ENCODE results near the gene SPEN. TPM values are rescaled to one million over a fixed set of nuclear protein-coding genes. Genes with fewer than 3 reads are reported as not detected.

SPEN gene
- total and polyA plus RNA-seq, 2 experiments from 2014 or later, result 24.3 to 25.9 TPM

GRCh38 chr1:15945832-15946448 is 98.4 kb downstream of the SPEN start:
- Histone ChIP-seq H3K4me2 (no peak overlapping the region), H3K27ac (no peak overlapping the region), H3K36me3 (replicated peaks; ENCODE audit: insufficient read depth, low read depth) (no peaks in the 10 kb centered on the region), H2AFZ (no peak overlapping the region), H4K20me1 (ENCODE audit: insufficient read depth, poor library complexity, severe bottlenecking) (no peaks in the 10 kb centered on the region), H3K4me1 (ENCODE audit: insufficient read depth) (peaks cover 16% of the 10 kb centered on the region), H3K9me2 (replicated peaks; ENCODE audit: insufficient read depth) (no peaks in the 10 kb centered on the region), H3K79me2 (peaks cover 19% of the 10 kb centered on the region), H3K9me3 (ENCODE audit: low read depth) (no peaks in the 10 kb centered on the region), H3K27me3 (no peaks in the 10 kb centered on the region), H3K4me3 (no peak overlapping the region)
- WGBS (ENCODE audit: low lambda C conversion rate, missing lambda C conversion rate), result 93% methylated on average over 17 of the region's 17 CpGs
- no peak for TF ChIP-seq EZH2phosphoT487 (IDR thresholded peaks at IDR 0.05; ENCODE audit: low read depth, severe bottlenecking, unreplicated experiment)
- DNase-seq (ENCODE audit: low spot score), result no peak

GRCh38 chr1:15946571-15947381 is 99.3 kb downstream of the SPEN start:
- TF ChIP-seq EZH2phosphoT487 (IDR thresholded peaks at IDR 0.05; ENCODE audit: low read depth, severe bottlenecking, unreplicated experiment) (no peak), CTCF (IDR thresholded peaks at IDR 0.05; ENCODE audit: poor library complexity) (no peak), EZH2 (IDR thresholded peaks at IDR 0.05; ENCODE audit: borderline replicate concordance) (no peak)
- Histone ChIP-seq H3K9me3 (ENCODE audit: low read depth) (no peaks in the 10 kb centered on the region), H3K4me3 (no peak overlapping the region), H3K27ac (no peak overlapping the region), H3K27me3 (no peaks in the 10 kb centered on the region), H3K36me3 (replicated peaks; ENCODE audit: insufficient read depth, low read depth) (no peaks in the 10 kb centered on the region), H3K79me2 (peaks cover 23% of the 10 kb centered on the region), H2AFZ (no peak overlapping the region), H3K4me2 (no peak overlapping the region), H4K20me1 (ENCODE audit: insufficient read depth, poor library complexity, severe bottlenecking) (no peaks in the 10 kb centered on the region), H3K4me1 (ENCODE audit: insufficient read depth) (peaks cover 24% of the 10 kb centered on the region), H3K9me2 (replicated peaks; ENCODE audit: insufficient read depth) (no peaks in the 10 kb centered on the region)
- WGBS (ENCODE audit: low lambda C conversion rate, missing lambda C conversion rate), result 96% methylated on average over 18 of the region's 18 CpGs
- DNase-seq (ENCODE audit: low spot score), result no peak

- Histone ChIP-seq H4K20me1 (ENCODE audit: insufficient read depth, poor library complexity, severe bottlenecking) (no peaks in the 10 kb centered on the region), H2AFZ (no peak overlapping the region), H3K9me3 (ENCODE audit: low read depth) (no peaks in the 10 kb centered on the region), H3K27ac (no peak overlapping the region), H3K27me3 (no peaks in the 10 kb centered on the region), H3K4me3 (no peak overlapping the region), H3K36me3 (replicated peaks; ENCODE audit: insufficient read depth, low read depth) (no peaks in the 10 kb centered on the region), H3K4me1 (ENCODE audit: insufficient read depth) (peaks cover 29% of the 10 kb centered on the region), H3K4me2 (no peak overlapping the region), H3K9me2 (replicated peaks; ENCODE audit: insufficient read depth) (no peaks in the 10 kb centered on the region), H3K79me2 (peaks cover 30% of the 10 kb centered on the region)
- no peak for DNase-seq (ENCODE audit: low spot score)
- WGBS (ENCODE audit: low lambda C conversion rate, missing lambda C conversion rate), result 94% methylated on average over 10 of the region's 10 CpGs
- TF ChIP-seq CTCF (IDR thresholded peaks at IDR 0.05; ENCODE audit: poor library complexity), result no peak
- TF ChIP-seq EZH2 (IDR thresholded peaks at IDR 0.05; ENCODE audit: borderline replicate concordance), result no peak
- TF ChIP-seq EZH2phosphoT487 (IDR thresholded peaks at IDR 0.05; ENCODE audit: low read depth, severe bottlenecking, unreplicated experiment), result no peak
Measured at GRCh38 chr1:15947382-15948090, 100.0 kb downstream of the SPEN start.
